H54 (cell line): ENCODE measurements around the gene CCDC69.
"Not testable (repeated sequence)": the region's sequence is repeated elsewhere in the genome, so short reads cannot be mapped to it uniquely, and the experiment has no call there.

Experiments
- DNase-seq: peaks from one replicate; pipeline ENCODE4 v3.0.0; 2011; ENCODE audit warnings: low spot score, mixed read lengths; ENCODE audit not compliant: insufficient read length
- FAIRE-seq: peaks from 3 replicates; lab custom pipeline; 2011; peaks lifted over from hg19 to GRCh38; lab: Jason Lieb, UNC
- POLR2A ChIP-seq: IDR thresholded peaks from 2 replicates; pipeline ENCODE4 v1.6.1; 2011; ENCODE audit warnings: low read depth, mild to moderate bottlenecking, low read length

The CCDC69 gene

DNA sequence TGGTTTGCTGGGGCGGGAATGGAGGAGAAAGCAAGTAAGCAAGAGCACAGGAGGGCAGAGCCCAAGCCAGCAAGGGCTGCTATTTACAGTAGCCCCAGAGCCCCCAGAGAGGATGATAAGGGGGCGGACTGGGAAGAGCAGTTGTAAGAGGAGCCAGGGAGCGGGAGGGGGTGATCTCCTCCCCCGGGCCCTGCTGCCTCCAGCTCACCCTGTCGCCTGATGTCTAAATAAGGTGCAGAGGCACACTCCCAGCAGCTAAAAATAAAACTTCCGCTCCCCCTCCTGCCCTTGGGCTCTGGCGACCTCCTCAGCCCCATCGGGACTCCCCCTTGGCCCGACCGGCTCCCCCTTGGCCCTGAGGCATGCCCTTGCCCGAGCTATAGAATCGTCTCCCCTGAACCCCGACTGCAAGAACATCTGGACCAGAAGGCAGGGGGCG is 14.4 kb upstream of the CCDC69 start:
- DNase-seq (no peak), FAIRE-seq (no peak)
- TF ChIP-seq POLR2A: no peak

DNA sequence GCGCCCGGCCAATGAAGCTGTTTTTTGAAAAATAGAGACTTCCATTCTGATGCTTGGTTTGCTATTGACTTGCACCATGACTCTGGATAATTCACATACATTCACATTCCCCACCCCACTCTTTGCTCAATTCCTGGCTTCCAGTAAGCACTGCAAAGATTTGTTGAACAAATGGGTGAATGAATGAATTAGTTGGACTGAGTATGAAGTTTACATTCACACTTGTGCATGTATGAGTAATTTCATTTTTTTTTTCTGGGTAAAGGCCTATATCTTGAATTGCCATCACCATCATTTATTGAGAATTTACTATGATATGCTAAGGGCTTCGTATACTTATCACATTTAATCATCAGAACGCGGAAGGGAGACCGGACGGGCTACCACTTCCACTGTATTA is 13.8 kb upstream of the CCDC69 start:
- FAIRE-seq (no peak), DNase-seq (no peak)
- no peak for TF ChIP-seq POLR2A

DNA sequence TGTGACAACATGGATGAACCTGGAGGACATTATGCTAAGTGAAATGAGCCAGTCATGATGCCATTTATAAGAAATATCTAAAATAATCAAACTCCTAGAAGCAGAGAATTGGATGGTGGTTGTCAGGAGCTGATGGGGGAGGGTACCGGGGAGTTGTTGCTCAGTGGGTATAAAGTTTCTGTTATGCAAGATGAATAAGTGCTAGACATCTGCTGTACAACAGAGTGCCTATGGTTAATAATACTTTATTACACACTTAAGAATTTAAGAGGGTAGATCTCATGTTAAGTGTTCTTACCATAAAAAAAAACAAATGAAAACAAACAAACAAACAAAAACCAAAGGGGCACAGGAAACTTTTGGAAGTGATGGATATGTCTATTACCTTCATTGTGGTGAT is 13.0 kb upstream of the CCDC69 start:
- TF ChIP-seq POLR2A: no peak
- FAIRE-seq (no peak), DNase-seq (no peak)

DNA sequence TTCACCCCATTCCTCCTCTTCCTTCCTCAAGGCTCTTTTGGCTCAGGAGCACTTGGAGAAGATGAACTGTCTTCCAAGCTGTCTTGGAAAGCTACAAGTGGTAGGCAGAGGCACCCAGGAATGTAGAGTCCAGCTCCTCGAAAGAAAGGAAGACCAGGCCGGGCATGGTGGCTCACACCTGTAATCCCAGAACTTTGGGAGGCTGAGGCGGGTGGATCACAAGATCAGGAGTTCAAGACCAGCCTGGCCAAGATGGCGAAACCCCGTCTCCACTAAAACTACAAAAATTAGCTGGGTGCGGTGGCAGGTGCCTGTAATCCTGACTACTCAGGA is 11.3 kb upstream of the CCDC69 start:
- not testable (repeated sequence) for FAIRE-seq, DNase-seq

DNA sequence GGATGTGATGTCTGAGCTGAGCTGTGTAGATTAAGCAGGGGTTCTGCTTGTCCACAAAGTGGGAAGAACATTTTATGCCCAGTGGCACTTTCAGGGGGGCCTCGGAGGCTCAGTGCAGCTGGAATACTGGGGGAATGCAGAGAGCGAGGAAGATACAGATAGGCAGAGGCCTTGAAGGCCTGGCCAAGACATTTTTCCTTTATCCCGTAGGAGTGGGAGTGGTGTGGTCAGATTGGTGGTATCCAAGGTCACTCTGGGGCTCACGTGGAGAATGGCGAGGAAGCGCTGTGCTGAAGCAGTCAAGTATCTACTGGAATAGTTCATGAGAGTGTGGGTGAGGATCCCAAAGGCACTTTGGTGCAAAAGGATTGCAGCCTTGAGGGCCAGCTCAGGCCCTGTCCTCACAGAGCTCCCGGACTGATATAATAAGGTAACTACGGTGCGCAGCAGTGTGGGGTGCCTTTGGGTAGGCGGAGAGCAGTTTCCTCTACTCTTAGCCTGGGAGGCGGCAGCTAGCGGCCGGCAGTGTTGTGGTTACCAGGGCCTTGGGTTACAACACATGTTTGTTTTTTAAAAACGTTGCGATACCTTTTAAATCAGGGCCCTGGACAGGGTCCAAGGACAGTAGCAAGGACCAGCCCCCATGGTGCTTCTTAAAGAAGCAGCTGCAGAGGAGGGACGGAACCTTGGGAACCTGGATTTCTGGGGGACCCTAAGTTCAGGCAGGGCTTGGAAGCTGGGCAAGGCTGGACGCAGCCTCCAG is 10.8 kb upstream of the CCDC69 start:
- no peak for FAIRE-seq
- DNase-seq: no peak

DNA sequence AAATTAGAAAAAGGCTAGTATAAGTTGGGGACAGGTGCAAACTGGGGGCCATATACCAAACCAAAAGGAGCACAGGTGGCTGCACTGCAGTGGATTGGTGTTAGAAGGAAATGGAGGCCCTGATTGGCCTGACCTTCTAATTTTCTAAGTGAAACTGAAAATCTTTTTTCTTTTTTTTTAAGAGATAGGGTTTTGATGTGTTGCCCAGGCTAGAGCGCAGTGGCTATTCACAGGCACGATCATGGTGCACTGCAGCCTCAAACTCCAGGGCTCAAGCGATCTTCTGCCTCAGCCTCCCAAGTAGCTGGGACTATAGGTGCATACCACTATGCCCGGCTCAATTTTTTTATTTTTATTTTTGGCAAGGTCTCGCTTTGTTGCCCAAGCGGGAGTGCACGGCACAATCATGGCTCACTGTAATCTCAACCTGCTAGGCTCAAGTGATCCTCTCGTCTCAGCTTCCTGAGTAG is 9.8 kb upstream of the CCDC69 start:
- DNase-seq (no peak), FAIRE-seq (no peak)

More for the DNA sequence above, 10.8 kb upstream of the CCDC69 start:
- no peak for TF ChIP-seq POLR2A

DNA sequence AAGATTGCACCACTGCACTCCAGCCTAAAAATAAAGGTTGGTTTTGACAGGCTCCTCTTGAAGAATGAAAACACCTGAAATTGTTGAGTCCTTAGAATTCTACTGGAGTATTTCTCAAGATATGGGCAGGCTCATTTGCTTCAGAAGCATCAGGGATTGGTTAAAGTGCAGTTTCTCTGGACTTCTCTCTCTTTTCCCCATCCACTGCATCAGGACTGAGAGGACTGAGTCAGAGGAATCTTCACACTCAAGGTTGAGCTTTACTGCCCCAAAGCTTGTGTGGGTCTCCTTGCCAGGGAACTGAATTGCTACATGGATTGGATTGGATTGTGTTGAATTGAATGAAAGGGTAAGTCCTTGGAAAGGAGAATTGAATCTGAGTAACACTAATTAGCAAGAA is 7.5 kb upstream of the CCDC69 start:
- TF ChIP-seq POLR2A: no peak
- FAIRE-seq (no peak), DNase-seq (no peak)

More for the DNA sequence above, 9.8 kb upstream of the CCDC69 start:
- TF ChIP-seq POLR2A: no peak

DNA sequence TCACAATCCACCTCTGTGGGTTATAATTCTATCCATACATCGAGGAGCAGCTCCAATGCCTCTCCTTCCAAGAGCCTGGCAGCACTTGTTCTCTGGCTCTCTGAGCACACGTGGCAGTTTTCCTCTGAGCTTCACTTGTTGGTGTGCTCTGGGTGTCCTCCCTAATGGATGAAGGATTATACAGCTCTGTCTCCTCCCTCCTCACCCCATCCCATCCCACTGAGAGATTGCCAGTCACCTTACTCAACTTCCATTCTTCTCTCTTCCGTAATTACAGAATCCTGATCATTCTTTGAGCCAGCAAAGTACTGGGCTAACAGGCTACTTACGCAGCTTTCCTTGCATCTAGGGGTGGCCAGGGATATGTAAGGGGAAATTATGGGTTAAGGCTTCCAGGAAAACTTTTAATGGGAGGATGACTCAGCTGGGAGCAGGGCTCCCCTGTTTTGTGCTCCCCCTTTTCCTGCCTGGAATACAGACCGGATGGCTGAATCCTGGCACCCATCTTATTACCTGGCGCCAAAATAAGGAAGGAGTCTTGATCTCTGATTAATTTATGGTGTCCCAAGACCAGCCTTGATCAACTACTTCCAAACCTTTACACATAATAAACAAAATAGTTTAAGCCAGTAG is 6.3 kb upstream of the CCDC69 start:
- FAIRE-seq: no peak

DNA sequence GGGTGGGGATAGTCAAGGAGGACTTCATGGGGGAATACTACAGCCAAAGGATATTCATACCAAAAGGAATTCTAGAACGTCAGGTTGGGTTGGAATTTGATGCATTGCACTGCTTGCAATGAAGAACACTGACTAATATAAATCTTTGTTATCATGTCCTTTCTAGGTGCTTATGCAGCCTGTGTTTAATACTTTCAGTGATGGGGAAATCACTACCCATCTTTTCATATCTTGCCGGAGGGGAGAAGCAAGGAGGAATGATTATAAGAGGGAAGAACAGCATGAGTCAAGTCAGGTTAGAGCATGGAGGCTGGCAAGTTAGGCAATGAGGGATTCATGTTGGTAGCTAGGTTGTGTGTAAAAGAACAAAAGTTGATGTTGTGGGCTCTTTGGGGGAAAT is 5.1 kb upstream of the CCDC69 start:
- no peak for TF ChIP-seq POLR2A
- FAIRE-seq (no peak), DNase-seq (no peak)

More for the DNA sequence above, 6.3 kb upstream of the CCDC69 start:
- DNase-seq: no peak
- no peak for TF ChIP-seq POLR2A

DNA sequence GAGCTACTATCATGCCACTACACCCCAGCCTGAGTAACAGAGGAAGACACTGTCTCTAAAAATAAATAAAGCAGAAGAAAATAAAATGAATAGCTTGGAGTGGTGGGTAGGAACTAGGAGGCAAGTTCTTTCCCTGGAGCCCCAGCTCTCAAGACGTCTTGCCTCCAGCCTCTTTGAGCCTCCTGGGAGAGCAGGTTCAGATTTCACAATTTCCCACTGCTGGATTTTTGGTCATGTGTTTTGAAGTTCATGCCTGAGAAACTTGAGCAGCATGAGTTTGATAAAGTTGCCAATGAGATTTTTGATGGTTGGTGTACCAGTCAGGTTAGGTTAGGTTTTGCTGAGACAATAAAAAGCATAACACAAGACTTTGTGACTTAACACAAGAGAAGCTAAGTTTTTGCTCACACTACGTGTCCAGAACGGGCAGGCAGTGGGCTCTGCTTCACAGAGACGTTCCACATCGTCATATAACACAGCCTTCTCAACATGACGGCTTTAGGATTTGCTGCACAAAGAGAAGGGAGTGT is 4.1 kb upstream of the CCDC69 start:
- no peak for FAIRE-seq
- TF ChIP-seq POLR2A: no peak

DNA sequence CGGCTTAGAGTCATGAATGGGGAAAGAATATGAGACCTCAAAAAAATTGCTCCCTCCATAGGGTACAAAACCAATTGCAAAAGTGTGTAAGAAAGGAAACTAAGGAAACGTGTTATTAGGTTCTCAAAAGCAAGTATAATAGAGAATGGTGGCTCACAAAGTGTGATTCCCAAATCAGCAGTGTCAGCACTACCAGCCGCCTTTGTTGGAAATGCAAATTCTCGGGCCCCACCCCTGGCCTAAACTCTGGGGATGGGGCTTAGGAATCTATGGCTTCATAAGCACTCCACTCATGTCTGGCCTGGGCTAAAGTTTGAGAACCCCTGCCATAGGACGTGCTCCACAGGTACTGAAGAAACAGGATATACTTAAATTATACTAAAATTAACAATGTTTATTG is 1.6 kb upstream of the CCDC69 start:
- no peak for TF ChIP-seq POLR2A
- DNase-seq: no peak
- no peak for FAIRE-seq

More for the DNA sequence above, 4.1 kb upstream of the CCDC69 start:
- no peak for DNase-seq

DNA sequence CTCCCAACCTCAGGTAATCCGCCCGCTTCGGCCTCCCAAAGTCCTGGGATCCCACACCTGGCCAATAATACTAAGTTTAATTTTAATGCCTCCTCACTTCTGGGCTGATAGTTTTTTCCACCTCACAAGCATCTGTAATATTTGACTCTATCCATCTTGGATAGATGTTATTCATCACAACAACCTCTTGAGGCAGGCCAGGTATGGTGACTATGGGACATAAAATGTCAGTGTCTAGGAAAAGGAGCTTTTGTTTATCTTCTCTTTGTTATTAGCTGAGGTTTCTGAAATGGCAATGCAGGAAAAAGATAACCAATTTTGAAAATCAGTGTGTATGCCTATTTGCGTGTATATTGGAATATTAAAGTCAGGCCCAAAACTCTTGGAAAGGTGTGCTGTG is 1.2 kb upstream of the CCDC69 start:
- no peak for DNase-seq
- no peak for FAIRE-seq
- TF ChIP-seq POLR2A: no peak

DNA sequence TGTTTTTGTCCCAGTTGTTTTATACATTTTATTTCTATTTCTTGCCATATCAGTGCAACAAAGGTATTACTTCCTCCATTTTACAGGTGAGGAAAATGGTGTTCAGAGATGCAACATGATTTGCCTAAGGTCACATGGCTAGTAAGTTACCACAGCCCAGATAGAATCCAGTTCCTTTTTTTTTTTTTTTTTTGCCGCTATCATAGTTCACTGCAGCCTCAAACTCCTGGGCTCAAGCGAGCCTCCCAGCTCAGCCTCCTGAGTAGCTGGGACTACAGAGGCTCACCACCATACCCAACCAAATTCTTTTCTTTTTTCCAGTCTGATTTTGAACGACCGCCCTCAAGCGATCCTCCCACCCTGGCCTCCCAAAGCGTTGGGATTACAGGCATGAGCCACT is 480 bp upstream of the CCDC69 start:
- DNase-seq (no peak), FAIRE-seq (no peak)
- no peak for TF ChIP-seq POLR2A

DNA sequence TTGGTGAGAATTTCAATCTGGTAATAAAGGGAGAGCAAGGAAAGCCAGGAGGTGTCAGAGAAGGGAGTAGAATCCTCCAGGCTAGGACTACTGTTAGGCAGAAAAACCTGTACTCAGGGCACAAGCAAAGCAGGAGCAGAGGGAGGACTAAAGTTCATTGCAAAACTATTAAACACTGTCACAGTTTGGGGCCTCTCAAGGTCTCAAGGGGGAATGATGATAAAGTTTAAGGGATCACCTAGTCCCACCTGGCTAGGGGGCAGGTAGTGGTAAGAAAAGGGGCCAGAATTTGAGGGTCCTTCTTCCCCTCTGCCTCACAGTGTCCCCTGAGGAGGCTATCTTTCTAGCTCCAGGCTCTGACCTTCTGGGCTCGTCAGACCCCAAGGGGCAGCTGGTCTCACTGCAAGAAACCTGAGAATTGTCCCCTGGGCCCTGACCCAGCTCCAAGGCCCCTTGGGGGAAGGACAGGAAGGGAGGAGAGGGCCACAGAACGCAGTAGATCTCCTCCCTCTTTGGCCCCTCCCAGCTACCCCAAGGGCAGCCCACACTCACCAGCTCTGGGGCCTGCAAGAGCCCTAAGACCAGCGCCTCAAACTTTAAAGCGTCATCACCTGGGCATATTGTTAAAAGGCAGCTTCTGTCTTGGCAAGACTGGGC is 974 bp downstream of the CCDC69 start:
- no peak for TF ChIP-seq POLR2A
- FAIRE-seq (no peak), DNase-seq (no peak)
